NCI-H2227 treated with DMSO at 0.1 percent for 48 hours (cell line): ENCODE data around the gene NPY.

Experiments used
- DNase-seq: peaks from one replicate; lab custom pipeline; 2025; lab: John Stamatoyannopoulos, UW

Gene NPY

GRCh38 chr7:24316340-24316739 is 32.4 kb downstream of the NPY start:
- DNase-seq, result no peak

DNA sequence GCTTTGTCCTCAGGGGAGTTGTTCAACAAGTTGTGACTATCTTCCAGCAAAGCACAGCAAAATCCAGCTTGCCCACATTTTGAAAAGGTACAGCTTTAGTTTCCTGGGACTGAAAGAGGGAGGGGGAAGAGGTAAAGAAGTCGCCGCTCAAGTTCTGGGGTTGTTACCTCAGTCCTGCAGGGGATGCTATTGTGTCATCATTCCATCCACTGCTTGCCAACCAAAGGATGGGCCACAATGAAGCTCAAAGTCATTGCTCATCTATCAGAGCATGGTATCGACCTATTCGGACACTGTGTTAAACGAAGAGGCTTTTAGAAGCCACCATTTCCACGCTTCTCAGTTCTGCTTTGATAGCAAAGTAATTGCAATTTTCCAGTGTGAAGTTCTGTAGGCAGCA is 34.3 kb downstream of the NPY start:
- no peak for DNase-seq

GRCh38 chr7:24319209-24319608 is 35.2 kb downstream of the NPY start:
- no peak for DNase-seq

DNA sequence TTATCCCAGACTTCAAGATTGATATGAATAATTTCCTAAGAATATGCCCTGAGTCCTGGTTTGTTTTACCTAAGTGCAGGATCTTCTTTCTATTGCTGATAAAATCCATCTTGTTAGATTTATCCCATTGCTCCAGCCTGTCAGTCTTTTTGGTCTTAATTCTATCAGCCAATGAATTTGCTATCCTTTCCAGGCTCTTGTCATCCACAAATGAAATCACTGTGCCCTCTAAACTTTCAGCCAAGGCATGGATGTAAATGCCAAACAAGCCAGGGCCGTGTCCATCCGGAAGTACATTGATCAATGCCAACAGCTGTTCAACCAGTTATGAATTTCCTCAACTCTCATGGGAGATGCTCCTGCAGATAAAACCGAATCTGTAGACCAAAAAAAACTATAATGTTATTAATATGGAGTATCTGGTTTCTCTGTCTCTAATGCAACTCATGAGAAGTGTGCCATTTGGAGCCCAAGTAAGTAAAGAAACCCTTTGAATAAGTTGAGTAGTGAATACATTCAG is 40.0 kb downstream of the NPY start:
- no peak for DNase-seq

- no peak for DNase-seq
Observed at GRCh38 chr7:24325708-24326107, 41.7 kb downstream of the NPY start.

DNA sequence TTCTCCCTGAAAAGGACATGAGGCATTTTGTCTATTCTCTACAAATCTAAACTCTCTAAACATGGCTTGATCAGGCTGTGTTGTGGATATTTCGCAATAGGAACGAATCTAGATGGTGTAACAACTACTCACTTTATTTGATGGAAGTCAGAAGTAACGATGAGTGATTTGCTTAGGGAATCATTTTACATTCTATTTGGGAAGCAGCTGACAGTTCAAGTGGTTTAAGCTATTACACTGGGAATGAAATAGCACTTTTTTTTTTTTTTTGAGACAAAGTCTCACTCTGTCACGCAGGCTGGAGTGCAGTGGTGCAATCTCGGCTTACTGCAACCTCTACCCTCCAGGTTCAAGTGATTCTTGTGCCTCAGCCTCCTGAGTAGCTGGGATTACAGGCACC is 44.1 kb downstream of the NPY start:
- no peak for DNase-seq

DNA sequence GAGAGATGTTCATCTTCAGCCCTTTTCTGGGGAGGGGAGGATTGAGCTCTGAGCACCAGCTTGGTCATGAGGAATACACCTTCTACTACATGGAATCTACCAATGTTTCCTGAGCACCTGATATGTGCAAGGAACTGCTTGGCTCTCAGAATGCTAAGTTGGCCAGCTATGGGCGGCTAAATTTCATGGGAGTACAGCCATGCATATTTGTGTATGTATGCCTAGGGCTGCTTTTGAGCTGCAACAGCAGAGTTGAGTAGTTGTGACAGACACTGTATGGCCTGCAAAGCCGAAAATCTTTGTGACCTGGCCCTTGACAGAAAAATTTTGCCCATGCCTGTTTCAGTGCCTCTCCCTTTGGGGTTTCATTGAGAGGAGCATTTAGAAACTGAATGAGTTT is 44.9 kb downstream of the NPY start:
- no peak for DNase-seq

- DNase-seq, result no peak
Observed at GRCh38 chr7:24334012-24334411, 50.0 kb downstream of the NPY start.

DNA sequence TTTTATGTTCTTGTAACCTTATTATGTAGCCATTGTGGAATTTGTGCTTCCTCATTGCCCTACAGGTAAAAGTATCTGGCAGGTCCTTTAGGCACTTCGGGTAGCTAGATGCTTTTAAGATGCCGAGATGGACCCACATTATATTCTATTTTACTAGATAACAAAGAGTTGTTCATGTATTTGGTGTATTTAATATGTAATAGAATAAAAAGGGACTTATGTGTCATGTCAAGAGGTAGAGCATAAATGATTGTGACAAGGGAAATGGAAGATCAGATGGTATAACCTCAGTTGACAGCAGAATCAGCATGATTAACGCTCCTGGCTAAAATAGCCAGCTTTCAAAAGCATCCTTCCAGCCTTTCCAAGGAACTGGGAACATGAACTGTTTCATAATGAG is 50.6 kb downstream of the NPY start:
- no peak for DNase-seq

DNA sequence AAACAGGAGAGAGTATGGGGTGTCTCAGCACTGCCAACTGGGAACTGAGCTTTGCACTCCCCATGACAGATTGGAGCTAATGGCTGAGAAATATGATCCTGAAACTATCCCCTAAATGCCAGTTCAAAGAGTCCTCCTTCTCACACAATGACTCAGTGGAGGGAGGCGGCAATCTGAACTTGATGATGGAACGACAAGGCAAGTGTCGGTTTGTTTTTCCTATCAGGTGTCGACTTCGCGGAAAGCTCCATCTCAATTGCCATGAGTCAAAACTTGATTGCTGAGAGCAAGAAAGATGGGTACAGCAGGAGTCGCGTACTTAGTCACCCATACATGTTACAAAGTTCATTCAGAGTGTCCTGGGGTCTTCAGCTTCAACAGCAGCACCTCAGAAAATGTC is 52.5 kb downstream of the NPY start:
- DNase-seq, result no peak

GRCh38 chr7:24337180-24337579 is 53.2 kb downstream of the NPY start:
- no peak for DNase-seq

GRCh38 chr7:24339575-24339974 is 55.6 kb downstream of the NPY start:
- no peak for DNase-seq

GRCh38 chr7:24340727-24341126 is 56.7 kb downstream of the NPY start:
- no peak for DNase-seq
